SK-N-SH treated with all-trans-retinoic acid at 6 μM for 48 hours (cell line): Measurements from ENCODE around the gene CRYL1.

Experiments
- ATAC-seq: fragments of 200-7000 bp; cut with Tn5 transposase; 3 replicates; pipeline ENCODE4 v1.9.1; 2020; ENCODE audit warnings: mild to moderate bottlenecking, moderate library complexity
- ARNTL ChIP-seq: fragments of 450-650 bp; formaldehyde crosslinking; IDR thresholded peaks from 2 replicates; pipeline ENCODE4 v1.5.0; 2020; ENCODE audit warnings: low read depth, mild to moderate bottlenecking, moderate library complexity, borderline replicate concordance
- CSDC2 ChIP-seq: fragments of 250-450 bp; sonication (Bioruptor Pico); IDR thresholded peaks from 2 replicates; pipeline ENCODE4 v1.5.0; 2020; ENCODE audit warnings: mild to moderate bottlenecking, moderate library complexity
- ESRRG ChIP-seq: fragments of 250-450 bp; sonication (Bioruptor Pico); IDR thresholded peaks from 2 replicates; pipeline ENCODE4 v1.6.1; 2021; ENCODE audit warnings: mild to moderate bottlenecking
- GLIS3 ChIP-seq: fragments of 250-450 bp; sonication (Bioruptor Pico); IDR thresholded peaks from 2 replicates; pipeline ENCODE4 v1.5.0; 2020; ENCODE audit warnings: mild to moderate bottlenecking, moderate library complexity
- ISL1 ChIP-seq: fragments of 250-450 bp; sonication (Bioruptor Pico); IDR thresholded peaks from 2 replicates; pipeline ENCODE4 v2.1.2; 2022; ENCODE audit warnings: mild to moderate bottlenecking, moderate library complexity
- OSR1 ChIP-seq: fragments of 250-450 bp; sonication (Bioruptor Pico); IDR thresholded peaks from 2 replicates; pipeline ENCODE4 v1.8.0; 2022; ENCODE audit warnings: moderate library complexity, mild to moderate bottlenecking, inconsistent platforms
- PPARA ChIP-seq: fragments of 250-450 bp; sonication (Bioruptor Pico); IDR thresholded peaks from 2 replicates; pipeline ENCODE4 v1.5.0; 2020; ENCODE audit warnings: mild to moderate bottlenecking, borderline replicate concordance
- RARB ChIP-seq: fragments of 250-450 bp; sonication (Bioruptor Pico); IDR thresholded peaks from 2 replicates; pipeline ENCODE4 v1.8.0; 2021; ENCODE audit warnings: mild to moderate bottlenecking, moderate library complexity
- TCF4 ChIP-seq: fragments of 250-450 bp; sonication (Bioruptor Pico); IDR thresholded peaks from 2 replicates; pipeline ENCODE4 v1.8.0; 2021; ENCODE audit warnings: mild to moderate bottlenecking, moderate library complexity, borderline replicate concordance
- TOX ChIP-seq: fragments of 250-450 bp; sonication (Bioruptor Pico); IDR thresholded peaks from 2 replicates; pipeline ENCODE4 v1.8.0; 2021; ENCODE audit warnings: mild to moderate bottlenecking, moderate library complexity, borderline replicate concordance
- ZC3H10 ChIP-seq: fragments of 250-450 bp; sonication (Bioruptor Pico); IDR thresholded peaks from 2 replicates; pipeline ENCODE4 v1.5.1; 2021; ENCODE audit warnings: mild to moderate bottlenecking, moderate library complexity
- ZFP3 ChIP-seq: fragments of 250-450 bp; sonication (Bioruptor Pico); IDR thresholded peaks from 2 replicates; pipeline ENCODE4 v1.5.0; 2020; ENCODE audit warnings: mild to moderate bottlenecking, moderate library complexity
- ZFP30 ChIP-seq: fragments of 450-650 bp; formaldehyde crosslinking; IDR thresholded peaks from 2 replicates; pipeline ENCODE4 v1.5.0; 2022; ENCODE audit warnings: mild to moderate bottlenecking, moderate library complexity
- ZNF565 ChIP-seq: fragments of 450-650 bp; formaldehyde crosslinking; conservative IDR thresholded peaks from 2 replicates; pipeline ENCODE4 v1.5.0; 2020; ENCODE audit warnings: low read depth, mild to moderate bottlenecking, moderate library complexity
- ZNF70 ChIP-seq: fragments of 450-650 bp; formaldehyde crosslinking; IDR thresholded peaks from 2 replicates; pipeline ENCODE4 v1.5.0; 2020; ENCODE audit warnings: mild to moderate bottlenecking, moderate library complexity
- ZNF8 ChIP-seq: fragments of 450-650 bp; formaldehyde crosslinking; IDR thresholded peaks from 2 replicates; pipeline ENCODE4 v1.5.0; 2020; ENCODE audit warnings: mild to moderate bottlenecking, moderate library complexity
- TF ChIP-seq, protein P1 (sequence below): fragments of 250-450 bp; sonication (Bioruptor Pico); IDR thresholded peaks from 2 replicates; pipeline ENCODE4 v1.5.1; 2021; ENCODE audit warnings: mild to moderate bottlenecking, moderate library complexity
- TF ChIP-seq, protein P2 (sequence below): fragments of 250-450 bp; sonication (Bioruptor Pico); IDR thresholded peaks from 2 replicates; pipeline ENCODE4 v1.5.1; 2020; ENCODE audit warnings: low read depth, mild to moderate bottlenecking, moderate library complexity
- TF ChIP-seq, protein P3 (sequence below): fragments of 250-450 bp; sonication (Bioruptor Pico); IDR thresholded peaks from 2 replicates; pipeline ENCODE4 v1.8.0; 2021; ENCODE audit warnings: low read depth, mild to moderate bottlenecking, moderate library complexity, borderline replicate concordance
- TF ChIP-seq, protein P4 (sequence below): fragments of 250-450 bp; sonication (Bioruptor Pico); IDR thresholded peaks from 2 replicates; pipeline ENCODE4 v1.8.0; 2020; ENCODE audit warnings: mild to moderate bottlenecking, moderate library complexity, borderline replicate concordance

Gene CRYL1

DNA sequence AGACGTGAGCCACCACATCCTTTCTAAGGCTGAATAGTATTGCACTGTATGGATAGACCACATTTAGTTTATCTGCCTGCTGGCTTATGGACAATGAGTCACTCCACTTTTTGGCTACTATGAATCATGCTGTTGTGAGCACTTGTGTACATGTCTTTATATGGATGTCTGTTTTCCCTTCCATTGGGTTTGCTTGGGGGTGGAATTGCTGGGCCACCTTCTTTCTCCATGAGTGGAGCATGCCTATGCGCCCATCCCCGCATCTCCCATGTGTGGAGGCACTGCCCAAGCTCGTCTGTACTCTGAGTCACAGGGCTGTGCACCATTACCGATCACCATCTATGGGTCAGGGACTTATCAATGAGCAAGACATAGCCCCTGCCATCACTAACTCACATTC, 166.3 kb downstream of the CRYL1 start:
- TF ChIP-seq ZFP30 (no peak), ESRRG (CRISPR knock-in tag) (no peak), TOX (CRISPR knock-in tag) (no peak), CSDC2 (CRISPR knock-in tag) (no peak)
- peak; percentile 75 for ATAC-seq

DNA sequence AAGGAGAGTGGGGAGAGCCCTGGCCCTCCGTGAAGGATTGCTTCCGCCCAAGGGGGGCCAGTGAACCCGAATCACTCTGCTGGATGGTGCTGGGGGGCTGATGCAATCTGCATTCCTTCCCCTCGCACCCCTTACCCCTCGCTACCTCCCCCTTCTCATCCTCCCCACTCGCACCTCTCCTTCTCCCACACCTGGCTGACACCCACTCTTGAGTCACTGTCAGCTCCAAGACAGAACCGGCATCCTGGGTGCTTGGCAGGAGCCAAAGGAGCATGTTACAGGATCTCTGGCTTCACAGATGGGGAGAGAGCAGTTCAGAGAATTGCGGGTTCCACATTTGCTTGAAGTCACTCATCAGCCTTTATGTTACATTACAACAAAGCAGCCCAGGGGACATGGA, 167.6 kb downstream of the CRYL1 start:
- no peak for TF ChIP-seq TCF4 (CRISPR knock-in tag)
- no peak for TF ChIP-seq TOX (CRISPR knock-in tag)
- TF ChIP-seq GLIS3 (CRISPR knock-in tag): no peak
- TF ChIP-seq ZFP30: no peak
- no peak for TF ChIP-seq ZFP3 (CRISPR knock-in tag)
- TF ChIP-seq, protein P1, sequence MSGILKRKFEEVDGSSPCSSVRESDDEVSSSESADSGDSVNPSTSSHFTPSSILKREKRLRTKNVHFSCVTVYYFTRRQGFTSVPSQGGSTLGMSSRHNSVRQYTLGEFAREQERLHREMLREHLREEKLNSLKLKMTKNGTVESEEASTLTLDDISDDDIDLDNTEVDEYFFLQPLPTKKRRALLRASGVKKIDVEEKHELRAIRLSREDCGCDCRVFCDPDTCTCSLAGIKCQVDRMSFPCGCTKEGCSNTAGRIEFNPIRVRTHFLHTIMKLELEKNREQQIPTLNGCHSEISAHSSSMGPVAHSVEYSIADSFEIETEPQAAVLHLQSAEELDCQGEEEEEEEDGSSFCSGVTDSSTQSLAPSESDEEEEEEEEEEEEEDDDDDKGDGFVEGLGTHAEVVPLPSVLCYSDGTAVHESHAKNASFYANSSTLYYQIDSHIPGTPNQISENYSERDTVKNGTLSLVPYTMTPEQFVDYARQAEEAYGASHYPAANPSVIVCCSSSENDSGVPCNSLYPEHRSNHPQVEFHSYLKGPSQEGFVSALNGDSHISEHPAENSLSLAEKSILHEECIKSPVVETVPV: no peak
- no peak for TF ChIP-seq ARNTL (CRISPR knock-in tag)
- TF ChIP-seq OSR1 (CRISPR knock-in tag): no peak
- no peak for TF ChIP-seq ZNF8
- TF ChIP-seq ISL1 (CRISPR knock-in tag): no peak
- TF ChIP-seq, protein P2, sequence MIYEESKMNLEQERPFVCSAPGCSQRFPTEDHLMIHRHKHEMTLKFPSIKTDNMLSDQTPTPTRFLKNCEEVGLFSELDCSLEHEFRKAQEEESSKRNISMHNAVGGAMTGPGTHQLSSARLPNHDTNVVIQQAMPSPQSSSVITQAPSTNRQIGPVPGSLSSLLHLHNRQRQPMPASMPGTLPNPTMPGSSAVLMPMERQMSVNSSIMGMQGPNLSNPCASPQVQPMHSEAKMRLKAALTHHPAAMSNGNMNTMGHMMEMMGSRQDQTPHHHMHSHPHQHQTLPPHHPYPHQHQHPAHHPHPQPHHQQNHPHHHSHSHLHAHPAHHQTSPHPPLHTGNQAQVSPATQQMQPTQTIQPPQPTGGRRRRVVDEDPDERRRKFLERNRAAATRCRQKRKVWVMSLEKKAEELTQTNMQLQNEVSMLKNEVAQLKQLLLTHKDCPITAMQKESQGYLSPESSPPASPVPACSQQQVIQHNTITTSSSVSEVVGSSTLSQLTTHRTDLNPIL: no peak
- no peak for TF ChIP-seq PPARA (CRISPR knock-in tag)
- no peak for TF ChIP-seq ZNF565 (CRISPR knock-in tag)
- no peak for ATAC-seq

DNA sequence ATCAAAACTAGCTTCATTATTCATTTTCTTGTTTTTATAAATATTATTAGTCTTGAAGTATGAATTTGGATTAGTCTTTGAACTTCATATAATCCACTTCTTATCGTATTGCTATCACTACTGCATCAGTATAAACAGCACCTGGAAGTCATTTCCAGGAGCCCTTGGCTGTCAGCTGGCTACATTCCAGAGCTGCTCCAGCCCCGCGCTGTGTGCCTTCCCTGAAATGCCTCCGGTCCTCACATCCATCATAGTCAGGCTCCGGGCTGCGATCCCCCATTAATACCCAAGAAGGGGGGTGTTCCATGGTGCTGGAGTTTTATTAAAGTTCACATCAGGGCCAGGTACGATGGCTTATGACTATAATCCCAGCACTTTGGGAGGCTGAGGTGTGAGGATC, 169.2 kb downstream of the CRYL1 start:
- 0 out of 2 replicates have a peak, but pooled peaks have one; percentile 48 for TF ChIP-seq TCF4 (CRISPR knock-in tag)
- TF ChIP-seq ZFP3 (CRISPR knock-in tag): no peak
- TF ChIP-seq, all 23 proteins: peak for 1
- peak; percentile 68 for ATAC-seq

DNA sequence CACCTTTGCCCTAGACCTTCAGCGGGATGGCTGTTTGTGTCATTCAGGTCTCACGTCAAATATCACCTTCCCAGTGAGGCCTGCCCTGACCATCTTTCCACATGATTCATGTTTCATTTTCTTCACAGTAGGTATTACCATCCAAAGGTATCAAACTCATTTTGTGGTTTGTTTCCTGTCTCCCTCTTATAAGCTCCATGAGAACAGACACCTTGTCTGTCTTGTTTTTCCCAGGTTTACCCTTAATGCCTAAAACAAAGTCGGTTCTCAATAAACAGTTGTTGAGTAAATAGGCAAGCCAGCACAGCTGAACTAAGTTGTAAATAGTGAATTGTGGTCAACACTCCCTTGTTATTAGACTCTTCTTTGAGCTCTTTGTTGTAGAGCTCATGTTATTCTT, 170.9 kb downstream of the CRYL1 start:
- no peak for ATAC-seq
- TF ChIP-seq ARNTL (CRISPR knock-in tag): no peak
- no peak for TF ChIP-seq TOX (CRISPR knock-in tag)
- no peak for TF ChIP-seq CSDC2 (CRISPR knock-in tag)
- TF ChIP-seq TCF4 (CRISPR knock-in tag): no peak
- TF ChIP-seq ZC3H10 (CRISPR knock-in tag): no peak
- TF ChIP-seq, protein P2: no peak
- TF ChIP-seq OSR1 (CRISPR knock-in tag): no peak
- TF ChIP-seq ZFP30: no peak
- no peak for TF ChIP-seq ZNF565 (CRISPR knock-in tag)
- TF ChIP-seq ISL1 (CRISPR knock-in tag): no peak
- no peak for TF ChIP-seq ZFP3 (CRISPR knock-in tag)
- no peak for TF ChIP-seq ESRRG (CRISPR knock-in tag)
- no peak for TF ChIP-seq GLIS3 (CRISPR knock-in tag)
- TF ChIP-seq RARB (CRISPR knock-in tag): no peak
- TF ChIP-seq, protein P3, sequence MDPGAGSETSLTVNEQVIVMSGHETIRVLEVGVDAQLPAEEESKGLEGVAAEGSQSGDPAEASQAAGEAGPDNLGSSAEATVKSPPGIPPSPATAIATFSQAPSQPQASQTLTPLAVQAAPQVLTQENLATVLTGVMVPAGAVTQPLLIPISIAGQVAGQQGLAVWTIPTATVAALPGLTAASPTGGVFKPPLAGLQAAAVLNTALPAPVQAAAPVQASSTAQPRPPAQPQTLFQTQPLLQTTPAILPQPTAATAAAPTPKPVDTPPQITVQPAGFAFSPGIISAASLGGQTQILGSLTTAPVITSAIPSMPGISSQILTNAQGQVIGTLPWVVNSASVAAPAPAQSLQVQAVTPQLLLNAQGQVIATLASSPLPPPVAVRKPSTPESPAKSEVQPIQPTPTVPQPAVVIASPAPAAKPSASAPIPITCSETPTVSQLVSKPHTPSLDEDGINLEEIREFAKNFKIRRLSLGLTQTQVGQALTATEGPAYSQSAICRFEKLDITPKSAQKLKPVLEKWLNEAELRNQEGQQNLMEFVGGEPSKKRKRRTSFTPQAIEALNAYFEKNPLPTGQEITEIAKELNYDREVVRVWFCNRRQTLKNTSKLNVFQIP (CRISPR knock-in tag): no peak
- TF ChIP-seq, all 23 proteins: peak for 0

DNA sequence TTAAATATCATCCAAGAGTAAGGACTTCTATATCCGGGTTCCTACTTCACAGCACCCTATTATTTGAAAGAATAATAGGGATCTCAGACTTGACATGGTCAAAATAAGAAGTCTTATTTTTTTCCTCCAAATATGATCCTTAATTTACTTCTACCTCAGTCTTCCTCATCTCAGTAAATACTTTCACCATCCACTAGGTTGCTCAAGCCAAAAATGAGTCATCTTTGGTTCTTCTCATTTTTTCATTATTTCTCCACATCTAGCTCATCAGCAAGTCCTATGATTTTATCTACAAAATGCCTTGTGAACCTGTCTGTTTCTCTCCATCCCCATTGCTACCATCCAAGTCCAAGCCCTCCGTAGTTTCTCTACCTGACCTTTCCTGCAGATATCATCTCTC, 171.7 kb downstream of the CRYL1 start:
- TF ChIP-seq ZC3H10 (CRISPR knock-in tag): no peak
- no peak for TF ChIP-seq ESRRG (CRISPR knock-in tag)
- TF ChIP-seq RARB (CRISPR knock-in tag): no peak
- no peak for TF ChIP-seq ZFP30
- TF ChIP-seq, protein P4, sequence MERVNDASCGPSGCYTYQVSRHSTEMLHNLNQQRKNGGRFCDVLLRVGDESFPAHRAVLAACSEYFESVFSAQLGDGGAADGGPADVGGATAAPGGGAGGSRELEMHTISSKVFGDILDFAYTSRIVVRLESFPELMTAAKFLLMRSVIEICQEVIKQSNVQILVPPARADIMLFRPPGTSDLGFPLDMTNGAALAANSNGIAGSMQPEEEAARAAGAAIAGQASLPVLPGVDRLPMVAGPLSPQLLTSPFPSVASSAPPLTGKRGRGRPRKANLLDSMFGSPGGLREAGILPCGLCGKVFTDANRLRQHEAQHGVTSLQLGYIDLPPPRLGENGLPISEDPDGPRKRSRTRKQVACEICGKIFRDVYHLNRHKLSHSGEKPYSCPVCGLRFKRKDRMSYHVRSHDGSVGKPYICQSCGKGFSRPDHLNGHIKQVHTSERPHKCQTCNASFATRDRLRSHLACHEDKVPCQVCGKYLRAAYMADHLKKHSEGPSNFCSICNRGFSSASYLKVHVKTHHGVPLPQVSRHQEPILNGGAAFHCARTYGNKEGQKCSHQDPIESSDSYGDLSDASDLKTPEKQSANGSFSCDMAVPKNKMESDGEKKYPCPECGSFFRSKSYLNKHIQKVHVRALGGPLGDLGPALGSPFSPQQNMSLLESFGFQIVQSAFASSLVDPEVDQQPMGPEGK (CRISPR knock-in tag): no peak
- TF ChIP-seq TCF4 (CRISPR knock-in tag): no peak
- TF ChIP-seq ZNF70 (CRISPR knock-in tag): no peak
- TF ChIP-seq PPARA (CRISPR knock-in tag): no peak
- TF ChIP-seq, protein P3 (CRISPR knock-in tag): no peak
- TF ChIP-seq ARNTL (CRISPR knock-in tag): no peak
- no peak for TF ChIP-seq OSR1 (CRISPR knock-in tag)
- TF ChIP-seq ZNF565 (CRISPR knock-in tag): no peak

More for the DNA sequence above, 171.7 kb downstream of the CRYL1 start:
- no peak for ATAC-seq
